Spleen (tissue), 7 donors: ENCODE data around the gene OR4C45.

Source experiments
- POLR2A ChIP-seq, 3 donors: fragments of 450-650 bp; IDR thresholded peaks; one replicate each; pipeline ENCODE4 v1.5.1; 2017; ENCODE audit warnings: antibody characterized with exemption in 3 of 3, mild to moderate bottlenecking in 1 of 3
- POLR2AphosphoS5 ChIP-seq, 3 donors: sonication (generic); formaldehyde crosslinking; IDR thresholded peaks; one replicate each; pipeline ENCODE4 v1.5.1; 2017; ENCODE audit warnings: antibody characterized with exemption in 3 of 3
- TF ChIP-seq, protein P1 (sequence below), 11 experiments: fragments of 200-600 bp in 7 of 11; fragments of 450-650 bp in 4 of 11; sonication (generic) in 4 of 11; IDR thresholded peaks in 8 of 11; conservative IDR thresholded peaks in 3 of 11; 1 replicate in 7 of 11; 2 replicates in 4 of 11; pipeline versions ENCODE4 v1.4.0 to v1.8.0; 2016 to 2021; ENCODE audit warnings: antibody characterized with exemption in 11 of 11, inconsistent platforms in 4 of 11, mild to moderate bottlenecking in 1 of 11
- donor health status: DM: no; HTN: no; CAD: no; lungs with moderate emphysema.
- donor health status: DM: no; HTN: no; CAD: no.
- donor health status: DM: no; HTN: no; CAD: no.

- TF ChIP-seq POLR2A (IDR thresholded peaks at IDR 0.05) (no peak), POLR2AphosphoS5 (IDR thresholded peaks at IDR 0.05) (no peak)
- TF ChIP-seq, protein P1, sequence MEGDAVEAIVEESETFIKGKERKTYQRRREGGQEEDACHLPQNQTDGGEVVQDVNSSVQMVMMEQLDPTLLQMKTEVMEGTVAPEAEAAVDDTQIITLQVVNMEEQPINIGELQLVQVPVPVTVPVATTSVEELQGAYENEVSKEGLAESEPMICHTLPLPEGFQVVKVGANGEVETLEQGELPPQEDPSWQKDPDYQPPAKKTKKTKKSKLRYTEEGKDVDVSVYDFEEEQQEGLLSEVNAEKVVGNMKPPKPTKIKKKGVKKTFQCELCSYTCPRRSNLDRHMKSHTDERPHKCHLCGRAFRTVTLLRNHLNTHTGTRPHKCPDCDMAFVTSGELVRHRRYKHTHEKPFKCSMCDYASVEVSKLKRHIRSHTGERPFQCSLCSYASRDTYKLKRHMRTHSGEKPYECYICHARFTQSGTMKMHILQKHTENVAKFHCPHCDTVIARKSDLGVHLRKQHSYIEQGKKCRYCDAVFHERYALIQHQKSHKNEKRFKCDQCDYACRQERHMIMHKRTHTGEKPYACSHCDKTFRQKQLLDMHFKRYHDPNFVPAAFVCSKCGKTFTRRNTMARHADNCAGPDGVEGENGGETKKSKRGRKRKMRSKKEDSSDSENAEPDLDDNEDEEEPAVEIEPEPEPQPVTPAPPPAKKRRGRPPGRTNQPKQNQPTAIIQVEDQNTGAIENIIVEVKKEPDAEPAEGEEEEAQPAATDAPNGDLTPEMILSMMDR (IDR thresholded peaks at IDR 0.05 in 8 of 11, conservative IDR thresholded peaks at IDR 0.05 in 3 of 11) = no peak
Observed at GRCh38 chr11:50032574-50032973, at the start of gene OR4C45.
